ENCODE measurements around the gene SLC36A1. TPM values are rescaled to one million over a fixed set of nuclear protein-coding genes. Genes with fewer than 3 reads are reported as not detected.

Gene SLC36A1
- total RNA-seq, 1 donor from 2014 or later, result 14.4 TPM

- no peak for DNase-seq (ENCODE audit: low spot score)
Observed at GRCh38 chr5:151451626-151452520, 4.5 kb downstream of the SLC36A1 start.

DNA sequence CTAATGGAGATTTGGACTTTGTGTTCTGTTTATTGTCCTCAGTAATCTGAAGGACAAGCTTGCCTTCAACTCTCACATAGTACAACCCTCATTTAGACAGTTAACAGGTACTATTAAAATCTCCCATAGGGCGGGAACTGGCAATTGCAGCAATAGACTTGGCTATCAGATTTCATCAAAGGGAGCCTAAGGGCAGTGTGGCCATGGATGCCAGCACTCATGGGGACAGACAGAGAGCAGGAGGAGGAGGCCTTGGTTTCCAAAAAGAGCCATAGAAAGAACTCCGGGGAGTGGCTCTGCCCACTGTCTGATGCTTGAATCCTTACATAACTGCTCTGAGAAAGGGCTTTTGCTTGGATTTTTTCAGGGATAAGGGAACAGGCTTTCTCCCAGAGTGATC lies 6.8 kb downstream of the SLC36A1 start:
- no peak for DNase-seq (ENCODE audit: low spot score)

GRCh38 chr5:151454889-151455288 lies 7.5 kb downstream of the SLC36A1 start:
- DNase-seq (ENCODE audit: low spot score), result no peak

- no peak for DNase-seq (ENCODE audit: low spot score)
Observed at GRCh38 chr5:151456321-151456940, 9.0 kb downstream of the SLC36A1 start.

GRCh38 chr5:151458314-151458713 lies 10.9 kb downstream of the SLC36A1 start:
- DNase-seq (ENCODE audit: low spot score), result no peak

DNA sequence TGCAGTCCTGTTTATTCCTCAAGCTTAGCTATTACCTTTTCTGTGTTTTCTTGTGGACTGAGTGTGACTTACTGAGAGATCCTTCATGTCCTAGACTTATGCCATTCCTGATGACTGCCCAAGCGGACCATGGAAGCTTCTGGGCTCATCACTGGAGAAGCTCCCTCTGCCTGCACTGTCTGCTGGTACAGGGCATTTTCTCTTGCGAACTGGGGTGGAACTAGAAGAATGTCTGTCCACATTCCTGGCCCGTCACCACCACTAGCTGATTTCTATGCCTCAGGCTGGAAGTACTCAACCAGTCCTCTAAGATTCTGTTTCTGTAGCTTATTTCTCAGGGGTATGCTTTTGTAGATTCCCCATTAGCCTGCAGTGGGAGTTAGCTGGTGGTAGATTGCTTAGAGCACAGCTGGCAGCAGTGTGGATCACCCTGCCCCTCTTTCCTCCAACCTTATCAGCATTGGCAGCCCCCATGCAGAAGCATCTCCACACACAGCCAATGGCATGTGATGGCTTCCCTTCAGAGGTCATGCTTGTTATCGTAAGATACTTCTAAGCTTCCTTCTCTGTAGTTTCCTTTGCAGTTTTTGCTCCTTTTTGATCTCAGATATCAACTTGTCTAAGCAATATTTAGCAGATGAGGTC lies 12.4 kb downstream of the SLC36A1 start:
- DNase-seq (ENCODE audit: low spot score), result no peak

- DNase-seq (ENCODE audit: low spot score), result no peak
Observed at GRCh38 chr5:151461312-151461711, 13.9 kb downstream of the SLC36A1 start.

GRCh38 chr5:151463137-151464029 lies 16.0 kb downstream of the SLC36A1 start:
- DNase-seq (ENCODE audit: low spot score), result no peak

DNA sequence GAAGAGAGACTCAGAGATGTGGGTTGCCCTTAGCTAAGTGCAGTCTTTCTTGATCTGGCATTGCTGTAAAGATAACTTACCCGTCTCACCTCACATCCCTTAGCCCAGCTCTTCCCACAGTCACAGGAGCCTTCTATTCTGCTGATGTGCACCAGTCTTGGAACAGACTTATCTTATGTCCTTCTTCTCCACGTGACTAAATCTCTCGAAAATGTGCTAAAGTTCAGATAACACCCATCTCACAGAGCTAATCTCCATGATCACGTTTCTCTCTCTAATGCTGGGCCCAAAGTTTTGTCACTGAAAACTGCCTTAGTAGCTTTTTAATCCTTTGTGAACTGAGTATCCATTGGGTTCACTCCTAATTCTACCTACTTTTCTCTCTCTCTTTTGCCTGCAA lies 16.7 kb downstream of the SLC36A1 start:
- no peak for DNase-seq (ENCODE audit: low spot score)

DNA sequence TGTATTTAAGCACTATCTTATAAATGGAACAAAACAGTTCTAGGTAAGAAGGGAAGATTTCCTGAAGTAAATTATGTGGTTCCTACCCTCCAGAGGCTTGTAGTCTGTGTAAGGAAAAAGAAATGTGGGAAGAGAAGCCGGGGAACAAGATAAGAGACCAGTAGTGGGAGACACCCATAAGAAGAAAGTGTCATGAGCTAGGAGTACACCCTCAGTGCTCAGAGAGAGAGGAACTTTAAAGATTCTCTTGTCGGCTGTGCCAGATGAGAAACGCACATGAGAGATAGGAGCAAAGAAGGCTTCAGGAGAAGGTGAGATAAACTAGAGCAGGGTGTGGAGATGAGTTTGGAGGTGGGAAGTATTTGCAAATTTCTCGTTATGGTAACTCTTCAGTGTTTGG lies 18.1 kb downstream of the SLC36A1 start:
- no peak for DNase-seq (ENCODE audit: low spot score)

- no peak for DNase-seq (ENCODE audit: low spot score)
Observed at GRCh38 chr5:151467576-151467975, 20.2 kb downstream of the SLC36A1 start.

DNA sequence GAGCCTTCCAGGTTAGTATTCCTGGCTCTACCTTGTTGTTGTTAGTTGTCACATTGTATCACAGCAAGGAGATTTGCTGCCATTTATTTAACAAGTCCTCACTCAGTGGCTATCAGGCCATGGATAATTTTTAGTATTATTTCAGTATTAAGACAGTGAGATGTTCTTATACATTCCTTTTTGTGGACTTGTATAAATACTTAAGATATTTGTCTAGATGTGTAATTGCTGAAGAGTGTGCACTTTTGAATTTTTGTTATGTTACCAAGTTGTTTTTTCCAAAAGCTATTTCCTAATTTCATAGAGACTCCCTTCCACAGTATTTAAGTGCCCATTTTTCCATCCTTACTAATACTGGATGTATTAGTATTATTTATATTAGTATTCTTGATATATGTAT lies 22.0 kb downstream of the SLC36A1 start:
- DNase-seq (ENCODE audit: low spot score), result no peak

DNA sequence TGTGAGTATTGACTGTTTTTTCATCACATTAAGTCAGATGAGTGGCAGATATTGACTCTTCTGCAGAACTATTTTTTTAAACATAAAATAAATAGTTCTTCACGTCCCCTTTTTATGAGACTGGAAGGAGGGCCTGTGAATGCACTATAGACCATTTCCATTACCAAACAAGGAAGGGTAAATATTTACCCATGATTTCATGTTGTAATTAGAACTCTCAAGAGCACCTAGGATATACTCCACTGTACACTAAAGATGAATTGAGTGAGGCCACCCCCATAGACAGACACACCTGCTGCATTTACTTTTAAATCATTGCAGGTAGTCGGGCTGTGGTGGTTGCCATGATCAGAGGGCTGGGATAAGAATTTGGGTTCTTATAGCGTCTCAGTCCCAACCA lies 22.6 kb downstream of the SLC36A1 start:
- DNase-seq (ENCODE audit: low spot score), result no peak

- no peak for DNase-seq (ENCODE audit: low spot score)
Observed at GRCh38 chr5:151470439-151470838, 23.0 kb downstream of the SLC36A1 start.

GRCh38 chr5:151471276-151471675 lies 23.9 kb downstream of the SLC36A1 start:
- no peak for DNase-seq (ENCODE audit: low spot score)

DNA sequence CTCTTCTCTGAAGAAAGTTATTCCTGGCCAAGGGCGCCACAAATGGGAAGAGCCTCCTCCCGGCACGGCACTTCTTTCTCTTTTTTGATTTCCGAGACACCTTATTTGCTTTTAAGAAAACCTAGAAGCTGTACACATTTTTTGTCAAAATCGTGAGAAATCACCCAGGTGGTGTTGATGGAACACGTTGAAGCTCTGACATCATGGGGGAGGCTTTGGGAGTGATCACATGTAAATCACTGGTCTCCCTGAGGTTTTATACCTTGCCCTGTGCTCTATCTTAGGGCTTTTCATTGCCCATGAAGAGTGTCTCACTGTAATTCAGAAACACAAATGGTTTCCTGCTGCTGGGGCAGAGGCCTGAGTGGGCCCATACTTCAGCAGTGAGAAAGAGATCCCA lies 27.4 kb downstream of the SLC36A1 start:
- DNase-seq (ENCODE audit: low spot score), result no peak

- DNase-seq (ENCODE audit: low spot score), result no peak
Observed at GRCh38 chr5:151475388-151475787, 28.0 kb downstream of the SLC36A1 start.

DNA sequence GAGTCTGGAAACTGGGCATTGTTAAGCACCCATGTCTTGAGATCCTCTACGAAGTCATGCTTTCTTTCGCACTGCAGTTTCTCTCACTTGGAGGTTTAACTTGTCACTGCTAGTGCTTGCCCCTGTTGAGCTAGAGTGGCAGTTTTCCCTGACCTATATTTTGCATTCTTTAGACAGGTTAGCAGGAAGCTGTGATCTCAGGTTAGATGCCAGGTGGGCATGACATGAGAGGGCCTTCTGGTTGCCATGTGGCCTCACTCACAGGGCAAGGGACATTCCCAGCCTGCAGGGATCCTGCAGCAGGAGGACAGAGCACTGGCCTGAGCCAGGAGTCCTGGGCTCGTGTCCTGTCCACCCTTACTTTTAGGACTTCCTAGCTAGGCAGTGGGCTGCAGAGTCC lies 28.6 kb downstream of the SLC36A1 start:
- no peak for DNase-seq (ENCODE audit: low spot score)

GRCh38 chr5:151477101-151477500 lies 29.7 kb downstream of the SLC36A1 start:
- DNase-seq (ENCODE audit: low spot score), result no peak

DNA sequence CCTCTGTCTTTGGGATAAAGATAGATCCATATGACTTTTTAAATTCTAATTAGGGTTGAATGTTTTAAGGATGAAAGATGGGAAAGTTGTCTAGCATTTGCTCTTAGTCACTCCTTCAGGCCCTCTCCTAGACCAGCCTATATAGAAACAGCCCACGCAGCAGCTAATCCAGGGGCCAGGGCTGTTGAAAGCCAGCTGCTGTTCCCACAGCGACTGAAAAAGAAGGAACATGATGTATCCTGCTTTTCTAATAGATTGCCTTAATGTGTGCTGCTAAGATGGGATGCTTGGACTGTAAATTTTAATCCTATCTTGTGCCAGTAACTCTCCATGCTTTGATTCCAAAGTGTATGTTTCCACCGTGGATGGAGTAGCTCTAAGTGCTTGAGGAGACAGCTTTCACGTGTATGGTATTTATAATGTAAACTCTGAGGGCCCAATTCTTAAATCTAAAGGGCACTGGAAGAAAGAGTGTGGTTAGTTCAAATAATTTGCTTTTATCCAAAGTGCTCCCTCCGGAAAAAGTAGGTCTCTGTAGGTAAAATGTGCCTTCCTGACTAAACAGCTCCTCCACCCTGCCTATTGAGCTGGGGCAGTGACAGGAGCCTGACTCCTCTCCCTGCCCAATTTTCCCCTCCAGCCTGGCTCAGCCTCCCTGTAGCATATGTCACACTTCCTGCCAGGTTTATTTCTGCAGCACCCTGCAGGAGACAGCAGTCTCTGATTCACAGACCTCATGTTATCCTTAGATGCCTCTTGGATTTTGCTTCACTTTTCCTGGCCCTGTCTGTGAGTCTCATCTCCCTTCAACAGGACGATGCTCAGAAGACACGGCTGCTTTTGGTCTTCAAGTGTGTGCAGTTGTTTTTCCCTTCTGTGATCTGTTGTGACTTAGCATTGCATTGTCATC lies 33.2 kb downstream of the SLC36A1 start:
- no peak for DNase-seq (ENCODE audit: low spot score)

DNA sequence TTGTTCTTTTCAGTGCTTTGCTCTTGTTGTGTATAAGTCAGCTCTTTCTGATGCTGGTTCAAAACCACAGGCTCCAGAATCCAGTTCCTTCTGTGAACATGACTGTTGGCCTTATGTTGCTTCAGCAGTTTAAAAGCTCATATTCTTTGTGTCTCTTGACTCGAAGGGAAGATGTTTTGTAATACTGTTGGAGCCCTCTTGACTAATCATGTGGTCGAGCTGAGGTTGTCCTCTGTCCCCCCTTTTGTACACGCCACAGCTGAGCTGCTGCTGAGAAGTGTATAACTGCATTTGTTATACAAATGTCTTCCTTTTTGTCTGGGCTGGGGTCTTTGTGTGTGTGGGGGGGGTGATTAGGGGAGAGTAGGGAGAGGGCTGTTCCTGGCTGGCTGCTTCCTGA lies 35.8 kb downstream of the SLC36A1 start:
- DNase-seq (ENCODE audit: low spot score), result no peak
